ENCODE results near the gene IP6K2. TPM values are rescaled to one million over a fixed set of nuclear protein-coding genes. Genes with fewer than 3 reads are reported as not detected.
A peak's percentile ranks its signal among the peaks of the same experiment; 100 is the strongest.

The IP6K2 gene
- total RNA-seq, 2 donors from 2014 or later, result 112 to 128 TPM

GRCh38 chr3:48694610-48695392 is 22.2 kb downstream of the IP6K2 start:
- intact Hi-C loops (cut with DNase I, micrococcal nuclease), result no loop called here
- peak; percentile 45 to 66 for DNase-seq
- ATAC-seq, result peak; percentile 20

GRCh38 chr3:48693826-48694225 is 23.2 kb downstream of the IP6K2 start:
- intact Hi-C loops (cut with DNase I, micrococcal nuclease), result no loop called here
- DNase-seq, result no peak

GRCh38 chr3:48692551-48692950 is 24.5 kb downstream of the IP6K2 start:
- intact Hi-C loops (cut with DNase I, micrococcal nuclease), result no loop called here
- no peak for ATAC-seq

More at GRCh38 chr3:48693826-48694225, 23.2 kb downstream of the IP6K2 start:
- no peak for ATAC-seq

GRCh38 chr3:48690846-48691458 is 26.1 kb downstream of the IP6K2 start:
- no peak for ATAC-seq
- intact Hi-C loops (cut with DNase I, micrococcal nuclease), result no loop called here

More at GRCh38 chr3:48692551-48692950, 24.5 kb downstream of the IP6K2 start:
- DNase-seq, result no peak

GRCh38 chr3:48689384-48689783 is 27.6 kb downstream of the IP6K2 start:
- no peak for DNase-seq
- intact Hi-C loops (cut with DNase I, micrococcal nuclease), result no loop called here

More at GRCh38 chr3:48690846-48691458, 26.1 kb downstream of the IP6K2 start:
- no peak for DNase-seq

GRCh38 chr3:48688737-48689075 is 28.3 kb downstream of the IP6K2 start:
- no peak for ATAC-seq
- intact Hi-C loops (cut with DNase I, micrococcal nuclease), result no loop called here
- no peak for DNase-seq

More at GRCh38 chr3:48689384-48689783, 27.6 kb downstream of the IP6K2 start:
- no peak for ATAC-seq

GRCh38 chr3:48688032-48688736 is 28.8 kb downstream of the IP6K2 start:
- ATAC-seq (no peak), DNase-seq (no peak)
- intact Hi-C loops (cut with DNase I, micrococcal nuclease), result no loop called here

DNA sequence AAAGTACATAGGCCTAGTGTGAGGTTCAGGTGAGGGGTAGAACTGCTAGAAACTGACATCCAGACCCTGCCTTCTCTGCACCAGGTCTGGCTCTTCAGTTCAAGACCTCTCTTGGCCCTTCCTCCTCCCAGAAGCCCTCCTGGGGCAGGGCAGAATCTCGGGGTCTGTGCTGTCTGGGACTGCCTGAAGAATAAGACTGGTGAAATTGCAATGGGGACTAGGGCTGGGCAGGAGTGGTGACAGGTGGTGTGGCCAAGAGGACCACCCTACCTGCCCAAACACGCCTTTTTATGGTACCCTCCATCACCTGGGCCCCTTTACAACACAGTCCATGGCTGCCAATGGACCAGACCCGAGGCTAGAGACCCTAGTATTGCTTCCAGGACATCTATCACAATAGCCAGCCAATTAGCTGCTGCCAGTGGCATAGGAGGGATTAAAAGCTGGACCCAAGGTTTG is 29.8 kb downstream of the IP6K2 start:
- DNase-seq (no peak), ATAC-seq (no peak)
- intact Hi-C loops (cut with DNase I, micrococcal nuclease), result no loop called here

DNA sequence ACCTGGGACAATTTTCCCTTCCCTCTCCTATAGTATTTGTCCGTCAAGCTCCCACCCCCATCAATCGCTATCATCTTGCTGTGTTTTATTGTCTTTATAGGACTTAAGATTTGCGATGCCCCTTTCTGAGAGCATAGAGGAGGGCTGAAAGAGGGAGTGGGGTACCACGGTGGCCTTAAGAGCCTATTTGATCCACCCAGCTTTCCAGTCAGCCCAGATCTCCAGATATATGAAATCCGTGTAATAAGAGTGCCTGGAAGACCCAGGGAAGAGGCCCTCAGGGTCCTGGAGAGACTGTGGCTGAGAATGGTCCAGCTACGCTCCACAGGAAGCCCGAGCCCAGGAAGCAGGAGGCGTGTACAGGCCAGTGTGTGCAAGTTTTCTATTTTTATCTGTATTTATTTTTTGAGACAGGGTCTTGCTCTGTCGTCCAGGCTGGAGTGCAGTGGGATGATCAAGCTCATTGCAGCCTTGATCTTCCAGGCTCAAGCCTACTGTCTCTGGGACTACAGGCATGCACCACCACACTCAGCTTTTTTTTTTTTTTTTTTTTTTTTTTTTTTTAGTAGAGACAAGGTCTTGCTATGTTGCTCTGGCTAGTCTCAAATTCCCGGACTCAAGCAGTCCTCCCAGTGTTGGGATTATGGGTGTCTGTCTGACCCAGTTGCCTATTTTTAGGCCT is 30.3 kb downstream of the IP6K2 start:
- intact Hi-C loops (cut with DNase I, micrococcal nuclease), result no loop called here
- ATAC-seq (no peak), DNase-seq (no peak)

GRCh38 chr3:48685603-48686511 is 31.2 kb downstream of the IP6K2 start, which contains the start of gene NCKIPSD:
NCKIPSD (minus strand) TSS chr3:48685915; CDS start chr3:48685807, 108 bp downstream.
- DNase-seq (peak; percentile 76 to 96), ATAC-seq (peak; percentile 90)
- intact Hi-C loops (cut with DNase I, micrococcal nuclease), result no loop called here

DNA sequence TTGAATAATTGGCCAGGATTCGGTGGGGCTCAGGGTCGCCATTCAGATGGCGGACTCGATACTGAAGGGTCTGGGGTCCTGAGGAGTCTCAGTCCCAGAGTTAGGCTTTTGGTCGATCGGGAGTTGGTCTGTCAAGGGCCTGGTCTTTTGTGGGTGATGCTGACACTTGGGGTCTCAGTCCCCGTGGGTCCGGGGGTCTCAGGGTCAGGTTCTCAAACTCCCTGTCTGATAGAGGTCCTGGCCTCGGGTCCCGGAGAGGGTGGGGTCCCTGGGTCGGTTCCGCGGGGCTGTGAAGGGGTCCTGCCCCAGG is 31.8 kb downstream of the IP6K2 start:
- ATAC-seq, result no peak
- intact Hi-C loops (cut with DNase I, micrococcal nuclease), result no loop called here
- DNase-seq, result no peak

- intact Hi-C loops (cut with DNase I, micrococcal nuclease), result no loop called here
- ATAC-seq (no peak), DNase-seq (peak in 1 of 2 donors; percentile 41)
Observed at GRCh38 chr3:48684480-48685143, 32.4 kb downstream of the IP6K2 start.

- intact Hi-C loops (cut with DNase I, micrococcal nuclease), result no loop called here
- no peak for ATAC-seq
- DNase-seq, result no peak
Observed at GRCh38 chr3:48684054-48684349, 33.0 kb downstream of the IP6K2 start.

GRCh38 chr3:48682786-48683185 is 34.2 kb downstream of the IP6K2 start:
- no peak for ATAC-seq
- intact Hi-C loops (cut with DNase I, micrococcal nuclease), result no loop called here
- no peak for DNase-seq

GRCh38 chr3:48681974-48682610 is 34.9 kb downstream of the IP6K2 start:
- DNase-seq (no peak), ATAC-seq (no peak)
- intact Hi-C loops (cut with DNase I, micrococcal nuclease), result no loop called here

GRCh38 chr3:48681541-48681880 is 35.5 kb downstream of the IP6K2 start:
- intact Hi-C loops (cut with DNase I, micrococcal nuclease), result no loop called here
- DNase-seq (no peak), ATAC-seq (no peak)

DNA sequence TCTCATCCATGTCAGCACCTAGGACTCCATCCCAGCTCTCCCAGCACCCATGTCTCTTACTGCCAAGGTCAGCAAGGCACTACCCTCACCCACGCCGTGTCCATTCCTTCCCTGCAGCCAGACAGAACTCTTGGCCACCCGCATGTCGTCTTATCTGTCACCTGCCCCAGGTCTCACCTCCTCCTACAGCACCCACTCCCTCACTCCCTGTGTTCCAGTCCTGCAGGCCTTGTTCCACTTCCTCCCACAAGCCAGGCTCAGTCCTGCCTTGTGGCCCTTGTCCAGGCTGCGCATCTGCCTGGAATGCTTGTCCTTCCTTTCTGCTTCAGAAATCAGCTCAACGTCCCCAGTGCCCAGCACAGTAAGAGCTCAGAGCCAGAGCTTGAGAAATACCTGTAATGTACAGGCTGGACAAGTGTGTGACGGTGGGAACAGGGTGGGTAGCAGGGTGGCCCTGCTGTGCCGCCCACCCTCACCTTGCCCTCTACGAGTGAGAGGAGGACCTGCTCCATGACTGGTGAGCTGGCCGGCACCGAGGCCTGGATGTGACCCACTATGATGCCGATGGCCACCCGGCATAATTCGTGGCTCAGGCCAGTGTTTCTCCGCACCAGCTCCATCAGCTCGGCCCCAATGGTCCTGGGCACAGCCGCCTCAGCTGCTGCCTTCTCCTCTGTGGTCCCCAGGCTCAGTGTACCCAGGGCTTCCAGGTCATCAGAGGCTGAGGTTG is 36.0 kb downstream of the IP6K2 start:
- ATAC-seq (no peak), DNase-seq (no peak)
- intact Hi-C loops (cut with DNase I, micrococcal nuclease), result no loop called here

Data from left colon (tissue), 2 donors.